Lower leg skin (tissue), 4 donors: Measurements from ENCODE around the gene PSENEN. TPM values are rescaled to one million over a fixed set of nuclear protein-coding genes. Genes with fewer than 3 reads are reported as not detected.
"Not testable (repeated sequence)": the region's sequence is repeated elsewhere in the genome, so short reads cannot be mapped to it uniquely, and the experiment has no call there.

Experiments used
- DNase-seq, 2 donors: peaks; one replicate each; pipeline ENCODE4 v3.0.0-alpha.2; 2019; ENCODE audit warnings: low spot score in 2 of 2
- H3K4me3 ChIP-seq: fragments of 200-600 bp; sonication (generic); 2 replicates; pipeline ENCODE4 v1.5.1; 2017; ENCODE audit warnings: mild to moderate bottlenecking, low read depth; ENCODE audit not compliant: poor library complexity, severe bottlenecking
- POLR2A ChIP-seq, 2 donors: fragments of 450-650 bp; IDR thresholded peaks; one replicate each; pipeline ENCODE4 v1.6.1; 2016 to 2017; ENCODE audit warnings: antibody characterized with exemption in 2 of 2, mild to moderate bottlenecking in 1 of 2, moderate library complexity in 1 of 2
- WGBS, 2 donors: methylation state at CpG; one replicate each; pipeline ENCODE4 v1.1.5; 2018; 5-methylcytosine and 5-hydroxymethylcytosine counted together
- intact Hi-C: fragments of 100-400 bp; cut with DNase I; formaldehyde crosslinking; loops from one replicate; pipeline ENCODE4 v1.15.0; 2023; ENCODE audit warnings: low total_unique reads
- total RNA-seq, 4 donors: library from RNA; depleted of rRNA; stranded (reverse); fragments of >200 nt; gene quantifications; one replicate each; pipeline ENCODE4 v1.1.0, GENCODE V29; 2016
- TF ChIP-seq, protein P1 (sequence below), 3 donors: fragments of 450-650 bp; IDR thresholded peaks; one replicate each; pipeline ENCODE4 v1.5.1; 2016; ENCODE audit warnings: antibody characterized with exemption in 3 of 3, mild to moderate bottlenecking in 3 of 3, moderate library complexity in 2 of 3

The PSENEN gene
- total RNA-seq, 4 donors from 2014 or later, result 13.7 to 47.4 (median 30.8) TPM

DNA sequence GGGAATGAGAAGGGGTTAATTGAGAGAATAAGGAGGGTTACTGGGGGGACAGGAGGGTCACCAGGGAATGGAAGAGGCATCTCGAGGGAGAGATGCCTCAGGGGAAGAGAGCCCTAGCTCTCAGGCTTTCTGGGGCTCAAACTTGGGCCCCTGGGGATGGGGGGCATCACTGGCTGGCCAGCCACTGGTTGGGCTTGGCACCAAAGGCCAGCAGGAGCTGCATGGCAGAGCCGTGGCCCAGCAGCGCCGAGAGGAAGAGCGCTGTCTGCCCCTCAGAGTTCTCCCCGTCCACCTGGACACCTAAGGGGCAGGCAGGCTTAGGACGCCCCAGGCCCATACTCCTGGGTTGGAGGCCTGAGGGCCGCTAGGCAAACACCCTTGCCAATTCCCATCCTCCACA, 47.4 kb downstream of the PSENEN start:
- intact Hi-C loops, result loop anchor here (5.0 kb wide), 1 partner anchor 604 kb away; no protein-coding TSS in a partner anchor
- 59 to 75% methylated on average over 8 of the region's 8 CpGs for WGBS, 2 donors
- no peak for DNase-seq
- TF ChIP-seq POLR2A (IDR thresholded peaks at IDR 0.05), result no peak
- TF ChIP-seq, protein P1, sequence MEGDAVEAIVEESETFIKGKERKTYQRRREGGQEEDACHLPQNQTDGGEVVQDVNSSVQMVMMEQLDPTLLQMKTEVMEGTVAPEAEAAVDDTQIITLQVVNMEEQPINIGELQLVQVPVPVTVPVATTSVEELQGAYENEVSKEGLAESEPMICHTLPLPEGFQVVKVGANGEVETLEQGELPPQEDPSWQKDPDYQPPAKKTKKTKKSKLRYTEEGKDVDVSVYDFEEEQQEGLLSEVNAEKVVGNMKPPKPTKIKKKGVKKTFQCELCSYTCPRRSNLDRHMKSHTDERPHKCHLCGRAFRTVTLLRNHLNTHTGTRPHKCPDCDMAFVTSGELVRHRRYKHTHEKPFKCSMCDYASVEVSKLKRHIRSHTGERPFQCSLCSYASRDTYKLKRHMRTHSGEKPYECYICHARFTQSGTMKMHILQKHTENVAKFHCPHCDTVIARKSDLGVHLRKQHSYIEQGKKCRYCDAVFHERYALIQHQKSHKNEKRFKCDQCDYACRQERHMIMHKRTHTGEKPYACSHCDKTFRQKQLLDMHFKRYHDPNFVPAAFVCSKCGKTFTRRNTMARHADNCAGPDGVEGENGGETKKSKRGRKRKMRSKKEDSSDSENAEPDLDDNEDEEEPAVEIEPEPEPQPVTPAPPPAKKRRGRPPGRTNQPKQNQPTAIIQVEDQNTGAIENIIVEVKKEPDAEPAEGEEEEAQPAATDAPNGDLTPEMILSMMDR (IDR thresholded peaks at IDR 0.05), result no peak
- no peak overlapping the region for H3K4me3 ChIP-seq

DNA sequence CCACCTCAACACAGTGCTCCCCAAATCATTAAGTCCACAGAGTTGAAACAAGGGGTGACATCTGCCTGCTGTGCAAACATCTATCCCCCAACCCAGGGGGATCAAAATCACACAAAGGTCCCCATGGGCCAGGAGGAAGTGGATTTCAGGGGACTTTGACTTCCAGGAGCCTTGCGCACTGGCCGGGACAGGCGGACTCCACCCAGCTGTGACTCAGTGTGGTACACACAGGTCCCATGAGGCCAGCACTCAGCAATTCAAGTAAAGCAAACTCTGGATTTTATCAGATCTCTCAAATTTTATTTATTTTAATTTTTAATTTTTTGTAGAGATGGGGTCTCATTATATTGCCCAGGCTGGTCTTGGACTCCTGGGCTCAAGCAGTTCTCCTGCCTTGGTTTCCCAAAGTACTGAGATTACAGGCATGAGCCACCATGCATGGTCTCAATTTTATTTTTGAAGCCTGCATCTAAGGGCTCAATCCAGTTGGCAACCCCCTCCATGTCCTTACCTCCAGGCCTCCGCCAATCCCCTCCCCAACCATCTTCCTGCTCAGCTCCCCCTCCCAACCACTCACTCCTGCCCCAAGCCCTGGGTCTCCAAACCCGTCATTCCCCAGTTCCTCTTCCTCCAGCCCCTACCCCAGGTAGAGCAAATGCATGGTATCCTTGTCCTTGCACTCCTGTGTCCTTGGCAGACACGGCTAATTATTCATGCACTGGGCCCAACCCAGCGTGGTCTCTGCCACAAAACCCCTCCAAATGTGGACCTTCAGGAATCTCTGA, 48.1 kb downstream of the PSENEN start:
- no peak for DNase-seq
- intact Hi-C loops, result loop anchor here (5.0 kb wide), 1 partner anchor 604 kb away; no protein-coding TSS in a partner anchor
- no peak overlapping the region for H3K4me3 ChIP-seq
- TF ChIP-seq, protein P1 (IDR thresholded peaks at IDR 0.05), result no peak
- 60 to 64% methylated on average over 7 of the region's 7 CpGs for WGBS, 2 donors

DNA sequence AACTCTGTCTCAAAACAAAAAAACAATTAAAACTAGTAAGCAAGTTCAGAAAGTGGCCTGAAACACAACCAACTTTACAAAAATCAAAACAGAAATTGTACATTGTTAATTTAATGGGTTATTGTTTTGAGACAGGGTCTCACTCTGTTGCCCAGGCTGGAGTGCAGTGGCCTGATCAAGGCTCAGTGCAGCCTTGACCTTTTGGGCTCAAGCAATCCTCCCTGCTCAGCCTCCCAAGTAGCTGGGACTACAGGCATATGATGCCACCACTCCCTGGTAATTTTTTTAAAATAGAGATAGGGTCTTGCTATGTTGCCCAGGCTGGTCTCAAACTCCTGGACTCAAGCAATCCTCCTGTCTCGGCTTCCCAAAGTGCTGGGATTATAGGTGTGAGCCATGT, 50.1 kb downstream of the PSENEN start:
- intact Hi-C loops, H3K4me3 ChIP-seq, DNase-seq: not testable (repeated sequence)
- WGBS, 2 donors, result 75 to 76% methylated on average over 1 of the region's 1 CpG

Other genes with a start within 250 kb of the PSENEN start
- 1,000 to 10,000 TPM; 5,221 to 8,616 (median 5,967) TPM for gene DMKN, start 232.0 kb upstream of the PSENEN start, total RNA-seq
- gene SBSN, start 217.3 kb upstream of the PSENEN start, total RNA-seq, result 1,000 to 10,000 TPM; 1,839 to 3,070 (median 2,379) TPM
- 1 to 10 TPM; 6.0 to 7.3 (median 6.2) TPM for gene GAPDHS, start 212.2 kb upstream of the PSENEN start, total RNA-seq
- 100 to 1,000 TPM; 102 to 158 (median 130) TPM for gene TMEM147, start 200.0 kb upstream of the PSENEN start, total RNA-seq
- not detected for gene ATP4A, start 182.0 kb upstream of the PSENEN start, total RNA-seq
- not detected for gene PMIS2, start 159.5 kb upstream of the PSENEN start, total RNA-seq
- 10 to 100 TPM in 3 of 4 donors, 1 to 10 TPM in 1; 8.9 to 15.7 (median 12.2) TPM for gene HAUS5, start 132.9 kb upstream of the PSENEN start, total RNA-seq
- 10 to 100 TPM; 64.1 to 82.4 (median 75.5) TPM for gene RBM42, start 116.6 kb upstream of the PSENEN start, total RNA-seq
- gene ETV2, start 103.9 kb upstream of the PSENEN start, total RNA-seq, result 1 to 10 TPM in 3 of 4 donors, not detected in 1; 1.2 to 1.8 (median 1.6) TPM
- gene COX6B1, start 97.3 kb upstream of the PSENEN start, total RNA-seq, result 100 to 1,000 TPM; 266 to 629 (median 309) TPM
- 10 to 100 TPM in 2 of 4 donors, 1 to 10 TPM in 2; 5.1 to 45.2 (median 16.5) TPM for gene UPK1A, start 79.1 kb upstream of the PSENEN start, total RNA-seq
- gene ZBTB32, start 41.1 kb upstream of the PSENEN start, total RNA-seq, result not detected
- 10 to 100 TPM; 33.1 to 74.7 (median 42.0) TPM for gene KMT2B, start 27.6 kb upstream of the PSENEN start, total RNA-seq
- gene IGFLR1, start 3.2 kb upstream of the PSENEN start, total RNA-seq, result 10 to 100 TPM in 1 of 4 donors, 1 to 10 TPM in 3; 1.4 to 11.3 (median 5.1) TPM
- 10 to 100 TPM; 12.6 to 20.0 (median 18.5) TPM for gene U2AF1L4, start 233 bp upstream of the PSENEN start, total RNA-seq
- 10 to 100 TPM in 2 of 4 donors, 1 to 10 TPM in 2; 4.7 to 15.0 (median 10.3) TPM for gene LIN37, start 2.9 kb downstream of the PSENEN start, total RNA-seq
- gene HSPB6, start 11.4 kb downstream of the PSENEN start, total RNA-seq, result 1 to 10 TPM; 2.5 to 9.4 (median 3.9) TPM
- gene PROSER3, start 12.5 kb downstream of the PSENEN start, total RNA-seq, result 10 to 100 TPM in 3 of 4 donors, 1 to 10 TPM in 1; 9.2 to 20.4 (median 12.9) TPM
- 10 to 100 TPM in 2 of 4 donors, 1 to 10 TPM in 2; 3.6 to 25.7 (median 13.8) TPM for gene ARHGAP33, start 29.9 kb downstream of the PSENEN start, total RNA-seq
- not detected for gene PRODH2, start 67.2 kb downstream of the PSENEN start, total RNA-seq
- gene NPHS1, start 106.9 kb downstream of the PSENEN start, total RNA-seq, result not detected
- under 1 TPM in 1 of 4 donors, not detected in 3; 0.32 TPM for gene KIRREL2, start 111.3 kb downstream of the PSENEN start, total RNA-seq
- gene APLP1, start 122.9 kb downstream of the PSENEN start, total RNA-seq, result 1 to 10 TPM; 1.6 to 5.6 (median 2.3) TPM
- gene NFKBID, start 154.9 kb downstream of the PSENEN start, total RNA-seq, result 100 to 1,000 TPM in 1 of 4 donors, 10 to 100 TPM in 1, 1 to 10 TPM in 2; 5.9 to 476 (median 25.8) TPM
- 1 to 10 TPM in 2 of 4 donors, under 1 TPM in 1, not detected in 1; 0.79 to 8.4 (median 4.4) TPM for gene HCST, start 156.9 kb downstream of the PSENEN start, total RNA-seq
- gene TYROBP, start 162.6 kb downstream of the PSENEN start, total RNA-seq, result 10 to 100 TPM; 25.7 to 29.9 (median 28.4) TPM
- gene LRFN3, start 190.7 kb downstream of the PSENEN start, total RNA-seq, result 10 to 100 TPM in 3 of 4 donors, 1 to 10 TPM in 1; 6.8 to 17.9 (median 11.4) TPM
- 10 to 100 TPM; 51.6 to 83.8 (median 64.4) TPM for gene SDHAF1, start 249.5 kb downstream of the PSENEN start, total RNA-seq